Thoracic aorta (tissue), 2 donors: ENCODE data around the gene C19orf85. TPM values are rescaled to one million over a fixed set of nuclear protein-coding genes. Genes with fewer than 3 reads are reported as not detected.

Experiments used
- ATAC-seq: fragments of 150-250 bp; one replicate; pipeline ENCODE4 v1.8.0; 2017; ENCODE audit warnings: low read depth; ENCODE audit not compliant: insufficient number of reproducible peaks, low FRiP score
- DNase-seq: peaks from one replicate; pipeline ENCODE4 v3.0.0-alpha.2; 2020; ENCODE audit warnings: low spot score
- H3K27ac ChIP-seq, 2 donors: fragments of 200-600 bp; sonication (generic); 1 replicate in 1 of 2; 2 replicates in 1 of 2; pipeline ENCODE4 v1.5.1; 2016; ENCODE audit warnings: mild to moderate bottlenecking in 2 of 2, moderate library complexity in 2 of 2
- H3K27me3 ChIP-seq: fragments of 200-600 bp; sonication (generic); replicated peaks from 2 replicates; pipeline ENCODE4 v1.6.0; 2016; ENCODE audit warnings: mild to moderate bottlenecking; ENCODE audit not compliant: insufficient read depth
- H3K36me3 ChIP-seq: fragments of 200-600 bp; sonication (generic); one replicate; pipeline ENCODE4 v1.5.1; 2016
- H3K4me1 ChIP-seq, 2 donors: fragments of 200-600 bp; sonication (generic); 1 replicate in 1 of 2; 2 replicates in 1 of 2; pipeline versions ENCODE4 v1.5.1 to v1.6.0; 2016; ENCODE audit warnings: low read depth in 2 of 2, mild to moderate bottlenecking in 1 of 2; ENCODE audit not compliant: control insufficient read depth in 1 of 2
- H3K4me3 ChIP-seq: fragments of 200-600 bp; sonication (generic); 2 replicates; pipeline ENCODE4 v1.5.1; 2016; ENCODE audit warnings: mild to moderate bottlenecking
- H3K9me3 ChIP-seq: fragments of 200-600 bp; sonication (generic); 2 replicates; pipeline ENCODE4 v1.5.1; 2016
- CTCF ChIP-seq: fragments of 200-600 bp; sonication (generic); IDR thresholded peaks from one replicate; pipeline ENCODE4 v1.5.1; 2019; ENCODE audit warnings: antibody characterized with exemption
- total RNA-seq, 2 donors: library from RNA; depleted of rRNA; stranded (reverse); fragments of >200 nt; gene quantifications; one replicate each; pipeline versions ENCODE4 v1.1.0 to v1.2.3, GENCODE V29; 2016

Gene C19orf85
- total RNA-seq, 2 donors from 2014 or later, result not detected

- no peaks in the 10 kb centered on the region for H3K9me3 ChIP-seq
- ATAC-seq (no peak), DNase-seq (no peak)
- H3K36me3 ChIP-seq, result no peaks in the 10 kb centered on the region
- no peaks in the 10 kb centered on the region for H3K27me3 ChIP-seq
- no peak for TF ChIP-seq CTCF
- H3K27ac ChIP-seq, result no peak overlapping the region
- peaks cover 1 to 19% of the 10 kb centered on the region in 2 donors for H3K4me1 ChIP-seq
- H3K4me3 ChIP-seq, result no peak overlapping the region
Measured at GRCh38 chr19:55465460-55466240, 1.1 kb upstream of the C19orf85 start.

- H3K4me3 ChIP-seq, result no peak overlapping the region
- H3K27ac ChIP-seq, result no peak overlapping the region
- H3K27me3 ChIP-seq, result no peaks in the 10 kb centered on the region
- H3K36me3 ChIP-seq, result no peaks in the 10 kb centered on the region
- no peak for TF ChIP-seq CTCF
- no peak for DNase-seq
- no peaks in the 10 kb centered on the region for H3K9me3 ChIP-seq
- no peak for ATAC-seq
- H3K4me1 ChIP-seq, result peaks cover 4 to 31% of the 10 kb centered on the region in 2 donors
Measured at GRCh38 chr19:55464039-55464661, 401 bp downstream of the C19orf85 start.

- TF ChIP-seq CTCF, result no peak
- no peaks in the 10 kb centered on the region for H3K9me3 ChIP-seq
- H3K27ac ChIP-seq, result no peak overlapping the region
- no peaks in the 10 kb centered on the region for H3K27me3 ChIP-seq
- DNase-seq, result no peak
- no peak overlapping the region for H3K4me3 ChIP-seq
- peaks cover 4 to 31% of the 10 kb centered on the region in 2 donors for H3K4me1 ChIP-seq
- ATAC-seq, result no peak
- no peaks in the 10 kb centered on the region for H3K36me3 ChIP-seq
Measured at GRCh38 chr19:55463583-55464031, 944 bp downstream of the C19orf85 start.

- TF ChIP-seq CTCF, result no peak
- Histone ChIP-seq H3K9me3 (no peaks in the 10 kb centered on the region), H3K27ac (no peak overlapping the region), H3K4me1 (peaks cover 4 to 27% of the 10 kb centered on the region in 2 donors), H3K4me3 (no peak overlapping the region), H3K36me3 (no peaks in the 10 kb centered on the region), H3K27me3 (no peaks in the 10 kb centered on the region)
- ATAC-seq, result no peak
- no peak for DNase-seq
Measured at GRCh38 chr19:55462722-55463121, 1.8 kb downstream of the C19orf85 start.

- DNase-seq (no peak), ATAC-seq (no peak)
- TF ChIP-seq CTCF, result no peak
- Histone ChIP-seq H3K36me3 (no peaks in the 10 kb centered on the region), H3K27ac (peak overlapping the region in 1 of 2 donors; percentile 52), H3K9me3 (no peaks in the 10 kb centered on the region), H3K27me3 (no peaks in the 10 kb centered on the region), H3K4me3 (peak overlapping the region; percentile 100), H3K4me1 (peaks cover 4 to 21% of the 10 kb centered on the region in 2 donors)
Measured at GRCh38 chr19:55461974-55462626, 2.5 kb downstream of the C19orf85 start.
